Mucosa of stomach (tissue), 1 donor: ENCODE data around the gene IQCM.

Source experiments
- H3K27me3 ChIP-seq: one replicate; pipeline ENCODE4 v1.7.0; 2013; ENCODE audit warnings: mild to moderate bottlenecking, low read length; ENCODE audit not compliant: control insufficient read depth, insufficient read depth
- H3K36me3 ChIP-seq: one replicate; pipeline ENCODE4 v1.7.0; 2013; ENCODE audit warnings: low read length; ENCODE audit not compliant: control insufficient read depth, insufficient read depth
- H3K4me1 ChIP-seq: one replicate; pipeline ENCODE4 v1.7.0; 2013; ENCODE audit warnings: mild to moderate bottlenecking, low read length; ENCODE audit not compliant: control insufficient read depth, insufficient read depth
- H3K4me3 ChIP-seq: one replicate; pipeline ENCODE4 v1.7.0; 2013; ENCODE audit warnings: low read length
- H3K9ac ChIP-seq: one replicate; pipeline ENCODE4 v1.7.0; 2013; ENCODE audit warnings: mild to moderate bottlenecking, low read length, moderate library complexity
- H3K9me3 ChIP-seq: one replicate; pipeline ENCODE4 v1.7.0; 2013; ENCODE audit warnings: mild to moderate bottlenecking, low read length, moderate library complexity; ENCODE audit not compliant: control insufficient read depth
- donor health status: Pancreatic carcinoma.

Gene IQCM

DNA sequence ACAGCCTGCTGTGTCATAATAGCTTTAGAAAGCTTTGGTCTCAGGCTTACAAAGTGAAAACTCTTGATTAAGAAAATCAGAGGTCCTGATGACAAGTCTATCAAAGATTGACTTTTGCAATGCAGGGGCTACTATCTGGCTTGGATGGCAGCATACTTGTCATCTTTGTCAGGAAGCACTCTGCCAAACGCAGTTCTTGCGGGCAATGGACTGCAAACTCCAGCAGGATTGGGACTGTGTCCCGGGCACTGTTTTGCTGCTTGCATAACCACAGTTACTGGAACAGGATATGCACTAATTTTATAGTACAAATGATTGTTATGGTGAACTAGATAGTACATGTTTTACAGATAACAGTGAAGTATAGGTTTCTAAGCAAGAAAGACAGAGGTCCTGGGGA is 185.6 kb downstream of the IQCM start:
- Histone ChIP-seq H3K36me3 (no peaks in the 10 kb centered on the region), H3K27me3 (no peaks in the 10 kb centered on the region), H3K9ac (no peak overlapping the region), H3K4me3 (no peak overlapping the region), H3K9me3 (no peaks in the 10 kb centered on the region), H3K4me1 (no peaks in the 10 kb centered on the region)

DNA sequence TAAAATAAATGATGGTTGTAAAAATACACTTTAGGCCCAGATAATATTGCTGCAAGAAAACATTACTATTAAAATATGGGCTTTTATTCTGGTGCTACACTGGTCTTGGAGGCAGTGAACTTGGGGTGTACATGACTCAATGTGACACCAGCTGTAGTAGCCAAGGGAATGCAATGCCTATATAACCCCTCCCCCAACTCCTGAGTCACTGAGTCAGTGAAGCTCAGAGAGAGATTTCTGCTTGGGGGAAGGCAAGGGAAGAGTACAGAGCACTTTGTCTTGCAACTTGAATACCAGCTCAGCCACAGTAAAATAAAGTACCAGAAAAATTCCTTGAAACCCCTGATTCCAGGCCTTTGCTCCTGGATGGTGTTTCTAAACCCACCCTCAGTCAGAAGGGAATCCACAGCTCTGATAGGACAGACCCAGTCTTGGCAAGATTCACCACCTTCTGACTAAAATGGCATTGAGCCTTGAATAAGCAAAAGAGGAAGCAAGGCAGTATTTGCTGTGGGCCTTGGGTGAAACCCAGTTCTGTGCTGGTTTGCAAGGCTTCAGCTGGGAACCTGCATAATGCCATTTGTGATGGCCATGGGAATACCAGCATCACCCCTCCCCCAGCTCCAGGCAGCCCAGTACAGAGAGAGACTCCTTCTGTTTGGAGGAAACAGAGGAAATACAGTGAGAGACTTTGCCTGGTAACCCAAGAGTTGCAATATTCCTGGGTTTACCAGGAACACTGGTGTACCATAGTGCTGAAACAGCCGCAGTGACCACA is 209.9 kb downstream of the IQCM start:
- H3K4me3 ChIP-seq, result no peak overlapping the region
- H3K27me3 ChIP-seq, result no peaks in the 10 kb centered on the region
- H3K9ac ChIP-seq, result no peak overlapping the region
- H3K4me1 ChIP-seq, result no peaks in the 10 kb centered on the region
- H3K9me3 ChIP-seq, result no peaks in the 10 kb centered on the region
- H3K36me3 ChIP-seq, result no peaks in the 10 kb centered on the region

DNA sequence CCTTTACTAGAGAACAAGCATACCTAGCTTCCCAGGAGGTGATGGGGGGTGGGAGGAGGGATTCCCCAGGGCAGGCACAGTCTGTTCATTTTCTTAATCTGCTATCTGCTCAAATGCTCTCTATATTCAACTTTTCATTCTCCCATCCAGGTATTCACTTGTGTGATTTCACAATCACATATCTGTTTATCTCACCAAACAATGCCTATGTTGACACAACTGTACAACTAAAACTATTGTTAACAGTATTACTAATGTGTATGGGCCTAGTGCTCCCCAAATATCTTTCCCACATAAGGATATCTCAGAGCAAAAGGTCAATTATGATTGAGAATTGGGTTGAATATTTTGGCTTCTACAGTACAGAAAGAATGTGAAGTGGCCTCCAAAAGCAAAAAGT is 210.8 kb downstream of the IQCM start:
- Histone ChIP-seq H3K9me3 (no peaks in the 10 kb centered on the region), H3K27me3 (no peaks in the 10 kb centered on the region), H3K36me3 (no peaks in the 10 kb centered on the region), H3K4me3 (no peak overlapping the region), H3K9ac (no peak overlapping the region), H3K4me1 (no peaks in the 10 kb centered on the region)

DNA sequence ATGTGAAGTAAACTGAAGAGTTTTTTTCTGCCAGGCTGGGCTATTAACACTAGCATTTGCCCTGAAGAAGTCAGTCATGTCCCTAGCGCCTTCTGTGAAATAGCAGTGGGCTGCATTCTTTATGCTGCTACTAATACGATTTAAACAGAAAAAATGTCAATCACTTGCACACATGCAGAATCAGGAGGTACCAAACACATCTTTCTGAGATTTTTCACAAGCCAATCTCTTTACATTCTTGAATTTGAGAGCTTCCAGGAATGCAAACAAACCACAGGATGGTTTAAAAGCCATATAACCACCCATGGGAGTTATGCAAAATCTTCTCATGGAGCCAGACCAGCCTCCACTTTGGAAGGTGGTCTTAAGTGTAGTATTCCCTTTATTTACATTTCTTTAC is 220.1 kb downstream of the IQCM start:
- Histone ChIP-seq H3K36me3 (no peaks in the 10 kb centered on the region), H3K4me1 (no peaks in the 10 kb centered on the region), H3K4me3 (no peak overlapping the region), H3K9me3 (no peaks in the 10 kb centered on the region), H3K27me3 (no peaks in the 10 kb centered on the region), H3K9ac (no peak overlapping the region)

DNA sequence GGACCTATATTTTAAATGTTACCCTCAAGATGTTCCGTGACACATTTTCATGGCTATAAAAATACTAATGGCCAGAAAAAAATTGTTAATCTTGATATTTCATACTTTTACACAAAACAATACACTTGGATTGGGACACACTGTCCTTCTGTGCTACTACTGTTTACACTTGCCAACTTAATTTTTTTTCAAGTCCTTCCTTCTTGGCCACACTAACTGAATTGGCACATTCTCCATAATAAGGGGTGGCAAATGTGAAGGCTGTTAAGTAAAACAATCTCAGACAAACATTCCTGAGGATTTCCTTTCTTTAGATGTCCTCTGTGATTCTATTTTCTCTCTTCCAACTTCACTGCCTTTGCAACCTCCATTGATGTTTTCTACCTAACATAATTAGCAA is 225.8 kb downstream of the IQCM start:
- no peak overlapping the region for H3K4me3 ChIP-seq
- no peaks in the 10 kb centered on the region for H3K9me3 ChIP-seq
- no peaks in the 10 kb centered on the region for H3K27me3 ChIP-seq

DNA sequence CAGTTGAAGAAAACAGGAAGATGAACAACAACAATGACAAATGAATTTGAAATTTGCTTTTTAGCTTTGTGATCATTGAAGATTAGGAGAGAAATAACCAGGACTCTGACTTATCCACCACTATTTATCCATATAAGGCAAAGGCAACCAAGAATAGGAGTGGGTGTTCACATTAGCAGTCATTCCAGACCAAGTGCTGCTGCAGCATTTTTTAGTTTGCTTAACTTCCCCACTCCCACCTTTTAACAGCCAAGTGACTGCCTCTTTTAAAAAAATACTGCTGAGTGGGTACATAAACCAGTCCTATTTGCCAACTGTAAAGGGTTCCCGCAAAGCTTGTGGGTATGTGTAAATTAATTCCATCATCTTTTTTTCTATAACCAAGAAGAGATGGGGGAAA is 230.9 kb downstream of the IQCM start:
- no peaks in the 10 kb centered on the region for H3K9me3 ChIP-seq
- H3K4me1 ChIP-seq, result no peaks in the 10 kb centered on the region
- H3K36me3 ChIP-seq, result no peaks in the 10 kb centered on the region
- H3K4me3 ChIP-seq, result no peak overlapping the region
- H3K27me3 ChIP-seq, result no peaks in the 10 kb centered on the region
- H3K9ac ChIP-seq, result no peak overlapping the region

More for the DNA sequence above, 225.8 kb downstream of the IQCM start:
- H3K9ac ChIP-seq, result no peak overlapping the region
- H3K4me1 ChIP-seq, result no peaks in the 10 kb centered on the region
- H3K36me3 ChIP-seq, result no peaks in the 10 kb centered on the region

DNA sequence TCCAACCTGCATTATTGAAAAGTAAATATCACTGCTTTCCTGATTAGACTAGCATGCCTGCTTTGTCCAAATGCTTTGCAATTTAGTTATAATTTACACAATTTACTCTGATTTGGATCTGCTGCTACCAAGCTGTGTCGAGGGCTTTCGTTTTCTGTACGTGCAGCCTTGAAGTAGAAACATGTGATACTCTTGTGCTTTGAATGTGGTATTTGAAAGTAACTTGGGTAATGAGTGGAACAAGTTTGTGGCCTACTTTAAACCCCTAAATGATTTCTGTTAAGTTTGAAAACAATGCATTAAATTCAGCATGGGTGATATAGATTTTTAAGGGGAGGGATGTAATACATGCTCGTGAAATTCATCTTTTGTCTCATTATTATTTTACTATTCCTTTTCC is 240.7 kb downstream of the IQCM start:
- H3K9ac ChIP-seq, result no peak overlapping the region

DNA sequence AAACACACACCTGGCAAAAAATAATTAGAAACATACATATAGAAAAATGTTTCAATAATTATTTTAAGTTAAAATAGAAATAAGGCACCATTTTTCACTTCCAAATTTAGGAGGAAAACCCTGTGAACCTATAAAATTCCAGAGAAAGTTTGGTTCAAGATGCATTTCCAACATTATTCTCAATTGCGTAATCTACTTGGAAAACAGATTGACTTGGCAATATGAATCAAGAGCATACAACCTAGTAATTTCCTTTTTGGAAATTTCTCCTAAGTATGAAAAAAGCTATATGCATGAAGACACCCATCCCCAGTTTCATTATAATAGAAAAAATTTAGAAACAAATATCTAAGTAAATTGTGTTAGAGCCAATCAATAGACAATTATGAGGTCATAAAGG is 242.9 kb downstream of the IQCM start:
- no peaks in the 10 kb centered on the region for H3K27me3 ChIP-seq
- H3K4me1 ChIP-seq, result no peaks in the 10 kb centered on the region
- no peak overlapping the region for H3K9ac ChIP-seq
- H3K9me3 ChIP-seq, result no peaks in the 10 kb centered on the region
- no peak overlapping the region for H3K4me3 ChIP-seq
- no peaks in the 10 kb centered on the region for H3K36me3 ChIP-seq

More for the DNA sequence above, 240.7 kb downstream of the IQCM start:
- Histone ChIP-seq H3K4me3 (no peak overlapping the region), H3K27me3 (no peaks in the 10 kb centered on the region), H3K4me1 (no peaks in the 10 kb centered on the region), H3K36me3 (no peaks in the 10 kb centered on the region), H3K9me3 (no peaks in the 10 kb centered on the region)

DNA sequence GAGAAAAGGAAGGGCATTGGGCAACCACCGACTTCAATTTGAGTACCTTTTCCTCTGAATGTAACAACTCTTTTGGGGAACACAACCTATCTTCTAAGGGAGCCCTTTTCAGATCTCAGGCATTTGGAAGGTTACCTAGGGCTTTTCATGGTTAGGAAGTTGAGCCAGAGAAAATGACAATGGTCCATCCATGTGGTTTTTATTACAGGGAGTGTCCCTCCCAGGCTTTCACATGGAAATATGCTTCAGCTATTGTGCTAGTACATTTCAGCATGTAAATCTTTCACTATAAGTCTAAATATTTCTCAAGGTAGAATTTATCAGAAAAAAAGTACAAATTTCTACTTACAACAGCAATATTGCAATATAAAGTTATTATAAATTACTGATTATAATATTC is 259.8 kb downstream of the IQCM start:
- H3K4me3 ChIP-seq, result no peak overlapping the region
- no peaks in the 10 kb centered on the region for H3K4me1 ChIP-seq
- H3K36me3 ChIP-seq, result no peaks in the 10 kb centered on the region
- no peaks in the 10 kb centered on the region for H3K27me3 ChIP-seq
- no peak overlapping the region for H3K9ac ChIP-seq
- H3K9me3 ChIP-seq, result no peaks in the 10 kb centered on the region

DNA sequence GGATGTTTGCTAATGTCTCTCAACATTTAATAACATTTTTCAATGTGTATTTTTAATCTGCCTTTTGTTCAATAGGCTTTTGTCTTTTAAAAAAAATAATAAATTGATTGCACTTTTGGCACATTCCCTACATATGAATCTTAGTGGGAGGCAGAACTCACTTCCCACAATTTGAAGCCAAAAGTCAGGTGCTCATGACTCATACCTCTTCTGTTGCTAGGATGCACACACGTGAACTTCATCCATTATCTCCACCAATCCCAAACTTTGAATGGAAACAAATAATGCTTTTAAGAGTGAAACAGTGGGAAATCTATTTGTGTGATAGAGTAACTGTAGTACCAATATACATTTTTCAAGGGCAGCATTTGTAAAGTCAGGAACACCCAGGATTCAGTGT is 260.5 kb downstream of the IQCM start:
- H3K27me3 ChIP-seq, result no peaks in the 10 kb centered on the region
- no peaks in the 10 kb centered on the region for H3K36me3 ChIP-seq
- H3K9me3 ChIP-seq, result no peaks in the 10 kb centered on the region
- H3K4me1 ChIP-seq, result no peaks in the 10 kb centered on the region
- no peak overlapping the region for H3K9ac ChIP-seq
- no peak overlapping the region for H3K4me3 ChIP-seq

DNA sequence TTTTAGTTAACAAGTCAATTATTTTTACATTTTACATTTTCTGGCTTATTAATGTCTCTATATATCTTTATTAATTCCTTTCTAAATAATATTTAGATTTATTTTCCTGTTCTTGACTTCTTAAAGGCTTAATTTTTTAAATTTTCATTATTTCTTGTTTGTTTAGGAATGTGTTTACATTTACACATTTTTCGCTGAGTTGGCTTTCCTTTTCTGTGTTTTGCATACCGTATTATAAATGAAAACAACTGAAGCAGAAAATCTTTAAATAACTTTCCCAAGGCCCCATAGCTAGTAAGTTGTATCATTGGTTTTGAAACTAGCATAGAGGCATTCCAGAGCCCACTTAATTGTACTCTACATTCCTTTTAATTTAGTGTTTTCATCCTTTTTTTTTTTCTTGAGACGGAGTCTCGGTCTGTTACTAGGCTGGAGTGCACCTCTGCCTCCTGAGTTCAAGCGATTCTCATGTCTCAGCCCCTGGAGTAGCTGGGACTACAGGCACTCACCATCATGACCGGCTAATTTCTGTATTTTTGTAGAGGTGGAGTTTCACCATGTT is 261.6 kb downstream of the IQCM start:
- no peak overlapping the region for H3K9ac ChIP-seq
- no peaks in the 10 kb centered on the region for H3K4me1 ChIP-seq
- no peaks in the 10 kb centered on the region for H3K27me3 ChIP-seq
- H3K9me3 ChIP-seq, result no peaks in the 10 kb centered on the region
- no peaks in the 10 kb centered on the region for H3K36me3 ChIP-seq
- H3K4me3 ChIP-seq, result no peak overlapping the region

DNA sequence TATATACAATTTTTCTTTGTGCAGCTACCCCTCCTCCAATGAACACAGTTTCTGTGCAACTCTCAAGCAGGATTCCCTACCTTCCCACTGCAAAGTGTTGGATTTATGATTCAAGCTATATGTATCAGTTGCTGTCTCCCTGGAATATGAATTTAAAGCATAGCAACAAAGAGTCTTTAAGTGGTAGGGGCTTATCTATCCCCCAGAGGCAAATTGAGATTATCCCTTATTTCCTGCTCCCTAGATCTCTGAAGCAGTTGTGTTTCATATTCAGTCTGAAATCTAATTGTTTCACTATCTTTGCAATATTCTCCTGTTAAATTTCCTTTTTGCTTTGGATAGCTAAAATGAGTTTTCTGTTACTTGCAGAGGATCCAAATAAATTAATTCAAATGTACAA is 263.0 kb downstream of the IQCM start:
- H3K27me3 ChIP-seq, result no peaks in the 10 kb centered on the region
- no peaks in the 10 kb centered on the region for H3K4me1 ChIP-seq
- no peaks in the 10 kb centered on the region for H3K9me3 ChIP-seq
- no peaks in the 10 kb centered on the region for H3K36me3 ChIP-seq
- H3K4me3 ChIP-seq, result no peak overlapping the region
- no peak overlapping the region for H3K9ac ChIP-seq
